ENCODE data around the gene POLR1A. TPM values are rescaled to one million over a fixed set of nuclear protein-coding genes. Genes with fewer than 3 reads are reported as not detected.

POLR1A gene
- total and polyA plus RNA-seq, 2 of the 8 experiments (the other 6 are each of a cell fraction or from before 2014, with no cell fraction given): 8.9 to 58.1 TPM

DNA sequence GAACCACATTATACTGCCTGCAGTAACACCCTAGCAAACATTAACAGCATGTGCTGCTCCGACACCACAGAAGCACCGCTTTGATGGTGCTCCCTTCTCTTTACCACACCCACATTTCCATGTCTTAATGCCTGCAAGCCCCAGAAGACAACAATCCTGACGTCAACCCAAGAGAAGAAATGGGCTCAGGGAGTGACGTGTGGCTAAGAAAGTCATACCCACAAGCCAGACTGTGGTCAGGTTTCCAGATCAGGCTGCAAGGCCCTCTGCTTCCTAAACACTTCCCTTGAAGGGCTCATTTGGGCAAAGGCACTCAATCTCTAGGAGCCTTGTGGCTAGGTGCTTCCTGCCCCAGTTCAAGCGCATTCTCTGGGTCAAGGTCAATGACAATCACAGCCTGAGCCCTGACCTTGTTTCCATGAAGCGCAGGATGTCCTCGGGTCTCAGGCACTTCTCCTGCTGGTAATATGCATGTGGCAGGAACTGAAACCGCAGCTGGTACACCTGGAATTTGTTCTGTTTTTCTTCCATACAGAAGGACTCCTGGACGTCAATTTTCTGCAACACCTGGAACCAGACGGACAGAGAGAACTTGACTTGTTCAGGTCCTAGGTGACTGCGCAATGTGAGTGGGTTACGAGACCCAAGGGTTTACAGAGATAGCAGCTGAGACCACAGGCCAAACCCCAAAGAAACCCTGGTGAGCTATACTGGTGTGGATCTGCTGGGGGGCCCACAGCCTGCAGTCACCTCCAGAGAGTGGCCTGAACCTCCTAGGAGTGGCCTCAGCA is 67.2 kb downstream of the POLR1A start (continued):
- TF ChIP-seq RAD21 (IDR thresholded peaks at IDR 0.05 in 1 of 2, conservative IDR thresholded peaks at IDR 0.05 in 1 of 2; ENCODE audit: low read depth in 2 of 2, low read length in 2 of 2) (no peak), NANOG (IDR thresholded peaks at IDR 0.05; ENCODE audit: insufficient read depth, low read depth, low read length, poor library complexity, severe bottlenecking) (no peak), EZH2 (IDR thresholded peaks at IDR 0.05; ENCODE audit: low read depth, low read length, severe bottlenecking) (no peak)

All from H1 (cell line).